Limb (tissue), 2 donors: ENCODE results near the gene ISY1.
"Not testable (repeated sequence)": the region's sequence is repeated elsewhere in the genome, so short reads cannot be mapped to it uniquely, and the experiment has no call there.

Source experiments
- DNase-seq, 2 donors: peaks; one replicate each; pipeline ENCODE4 v3.0.0-alpha.2; 2016; ENCODE audit errors: extremely low spot score in 2 of 2

The ISY1 gene

GRCh38 chr3:129160891-129161859 lies at the start of gene ISY1:
Gene ISY1 (minus strand): TSS chr3:129161063. CDS start chr3:129160975, 88 bp downstream.
- peak; percentile 93 to 97 for DNase-seq

GRCh38 chr3:129207479-129207878 lies 46.6 kb upstream of the ISY1 start:
- DNase-seq, result no peak

GRCh38 chr3:129205109-129205832 lies 44.4 kb upstream of the ISY1 start:
- no peak for DNase-seq

GRCh38 chr3:129204473-129204872 lies 43.6 kb upstream of the ISY1 start:
- no peak for DNase-seq

- no peak for DNase-seq
Measured at GRCh38 chr3:129199366-129199765, 38.5 kb upstream of the ISY1 start.

GRCh38 chr3:129197321-129197720 lies 36.5 kb upstream of the ISY1 start:
- no peak for DNase-seq

GRCh38 chr3:129196601-129197000 lies 35.7 kb upstream of the ISY1 start:
- DNase-seq, result no peak

GRCh38 chr3:129195731-129196256 lies 34.9 kb upstream of the ISY1 start:
- DNase-seq, result no peak

- not testable (repeated sequence) for DNase-seq
Measured at GRCh38 chr3:129189793-129190192, 28.9 kb upstream of the ISY1 start.

GRCh38 chr3:129187857-129188256 lies 27.0 kb upstream of the ISY1 start:
- DNase-seq, result no peak

GRCh38 chr3:129185783-129186182 lies 24.9 kb upstream of the ISY1 start:
- no peak for DNase-seq

GRCh38 chr3:129184784-129185542 lies 24.1 kb upstream of the ISY1 start:
- DNase-seq, result not testable (repeated sequence)

- DNase-seq, result no peak
Measured at GRCh38 chr3:129184396-129184657, 23.5 kb upstream of the ISY1 start.

- peak; percentile 96 for DNase-seq
Measured at GRCh38 chr3:129183569-129184395, 22.9 kb upstream of the ISY1 start, which contains the start of gene CNBP. Gene CNBP (minus strand): TSS chr3:129183896. CDS start chr3:129171757, 12,139 bp downstream.

- no peak for DNase-seq
Measured at GRCh38 chr3:129182390-129183185, 21.7 kb upstream of the ISY1 start.

- DNase-seq, result no peak
Measured at GRCh38 chr3:129181819-129182218, 21.0 kb upstream of the ISY1 start.

GRCh38 chr3:129180461-129180860 lies 19.6 kb upstream of the ISY1 start:
- DNase-seq, result no peak

- DNase-seq, result no peak
Measured at GRCh38 chr3:129176051-129176450, 15.2 kb upstream of the ISY1 start.

- no peak for DNase-seq
Measured at GRCh38 chr3:129173725-129174124, 12.9 kb upstream of the ISY1 start.

GRCh38 chr3:129173206-129173605 lies 12.3 kb upstream of the ISY1 start:
- DNase-seq, result no peak
